OCI-LY7 (cell line): ENCODE measurements around the gene TSNAXIP1. TPM values are rescaled to one million over a fixed set of nuclear protein-coding genes. Genes with fewer than 3 reads are reported as not detected.

Experiments
- BruUV-seq: library from RNA; stranded (reverse); fragments of 400-500 nt; replicated peaks from 2 replicates; lab custom pipeline; 2021; lab: Mats Ljungman, UMichigan
- CTCF ChIA-PET: fragments of 300-600 bp; sonication (Branson Sonifier 250); formaldehyde crosslinking; loops from one replicate; lab custom pipeline; 2022; ENCODE audit warnings: antibody characterized with exemption; ENCODE audit not compliant: unreplicated experiment; lab: Charles Lee
- POLR2A ChIA-PET: fragments of 300-600 bp; sonication (Branson Sonifier 250); formaldehyde crosslinking; loops from one replicate; lab custom pipeline; 2022; ENCODE audit warnings: antibody characterized with exemption; lab: Charles Lee
- DNase-seq: peaks from one replicate; pipeline ENCODE4 v3.0.0-alpha.2; 2015; ENCODE audit warnings: low spot score
- H2AFZ ChIP-seq: fragments of 200-600 bp; sonication (generic), shearing (Covaris generic); 2 replicates; pipeline ENCODE4 v1.6.1; 2014; ENCODE audit warnings: mild to moderate bottlenecking, antibody characterized with exemption, low read length, moderate library complexity
- H3K27ac ChIP-seq: fragments of 200-600 bp; sonication (generic); 2 replicates; pipeline ENCODE4 v1.5.1; 2014; ENCODE audit warnings: mixed run types, low read depth, mild to moderate bottlenecking, moderate library complexity, low read length, inconsistent platforms; ENCODE audit not compliant: poor library complexity, severe bottlenecking
- H3K36me3 ChIP-seq: fragments of 200-600 bp; sonication (generic); 2 replicates; pipeline ENCODE4 v1.6.1; 2014; ENCODE audit warnings: mild to moderate bottlenecking, antibody characterized with exemption, low read length, moderate library complexity, mixed read lengths; ENCODE audit not compliant: insufficient read depth
- H3K4me1 ChIP-seq: fragments of 200-600 bp; sonication (generic); 2 replicates; pipeline ENCODE4 v1.5.1; 2014; ENCODE audit warnings: mild to moderate bottlenecking, low read length; ENCODE audit not compliant: insufficient read depth, poor library complexity, severe bottlenecking
- H3K4me2 ChIP-seq: fragments of 200-600 bp; sonication (generic); 2 replicates; pipeline ENCODE4 v1.6.1; 2014; ENCODE audit warnings: mild to moderate bottlenecking, low read length
- H3K4me3 ChIP-seq: fragments of 200-600 bp; sonication (generic); 2 replicates; pipeline ENCODE4 v1.5.1; 2014; ENCODE audit warnings: mild to moderate bottlenecking, low read depth, low read length; ENCODE audit not compliant: poor library complexity, severe bottlenecking
- H3K79me2 ChIP-seq: fragments of 200-600 bp; sonication (generic); 2 replicates; pipeline ENCODE4 v1.6.1; 2016; ENCODE audit warnings: low read depth, mild to moderate bottlenecking, low read length, moderate library complexity, mixed read lengths; ENCODE audit not compliant: insufficient read depth
- H3K9me2 ChIP-seq: fragments of 200-600 bp; sonication (generic); 2 replicates; pipeline ENCODE4 v1.6.1; 2016; ENCODE audit warnings: mild to moderate bottlenecking, low read length, mixed read lengths; ENCODE audit not compliant: insufficient read depth
- H3K9me3 ChIP-seq: fragments of 200-600 bp; sonication (generic); 2 replicates; pipeline ENCODE4 v1.6.1; 2014; ENCODE audit warnings: mild to moderate bottlenecking, mixed run types, low read length, mixed read lengths
- H4K20me1 ChIP-seq: fragments of 200-600 bp; sonication (generic); 2 replicates; pipeline ENCODE4 v1.6.1; 2014; ENCODE audit warnings: mild to moderate bottlenecking, antibody characterized with exemption, low read length, moderate library complexity, mixed read lengths; ENCODE audit not compliant: insufficient read depth
- CTCF ChIP-seq: fragments of 200-600 bp; sonication (generic); conservative IDR thresholded peaks from 2 replicates; pipeline ENCODE4 v1.5.1; 2014; ENCODE audit warnings: mild to moderate bottlenecking, antibody characterized with exemption, low read length, moderate library complexity, mixed read lengths
- EZH2phosphoT487 ChIP-seq: fragments of 200-600 bp; sonication (generic); IDR thresholded peaks from 2 replicates; pipeline ENCODE4 v1.6.1; 2018; ENCODE audit warnings: low read depth, borderline replicate concordance, mild to moderate bottlenecking, mixed run types, antibody characterized with exemption, low read length, moderate library complexity, mixed read lengths
- intact Hi-C: fragments of 100-400 bp; cut with micrococcal nuclease; formaldehyde crosslinking; loops from one replicate; pipeline ENCODE4 v1.10.0; 2022; ENCODE audit not compliant: unreplicated experiment
- total RNA-seq, 2 experiments: library from RNA; depleted of rRNA in 1 of 2; stranded (reverse); fragments of >200 nt in 1 of 2; shearing (Covaris generic) in 1 of 2; gene quantifications; 2 replicates each; pipeline ENCODE4 v1.2.3, GENCODE V29; 2014 to 2022

Gene TSNAXIP1
- total RNA-seq, 2 experiments from 2014 or later = 0.76 to 0.91 TPM

- no peak for TF ChIP-seq EZH2phosphoT487
- TF ChIP-seq CTCF = no peak
- Histone ChIP-seq H3K36me3 (no peaks in the 10 kb centered on the region), H3K79me2 (no peaks in the 10 kb centered on the region), H3K9me2 (no peaks in the 10 kb centered on the region), H2AFZ (no peak overlapping the region), H3K9me3 (no peaks in the 10 kb centered on the region), H3K4me1 (no peaks in the 10 kb centered on the region), H4K20me1 (no peaks in the 10 kb centered on the region), H3K4me2 (no peak overlapping the region), H3K27ac (no peak overlapping the region), H3K4me3 (no peak overlapping the region)
- CTCF ChIA-PET = interaction anchor here (0.6 to 0.9 kb wide), 3 partner anchors 17 to 264 kb away, joined by 3 to 5 read pairs (median 4); no protein-coding TSS in a partner anchor
- POLR2A ChIA-PET = interaction anchor here (0.6 to 0.7 kb wide), 2 partner anchors 13 to 49 kb away, joined by 3 read pairs; no protein-coding TSS in a partner anchor
- BruUV-seq = no TSS peak
- DNase-seq = no peak
- intact Hi-C loops = no loop called here
Measured at GRCh38 chr16:67820608-67821259, 14.0 kb downstream of the TSNAXIP1 start.

- CTCF ChIA-PET = interaction anchor here (0.6 kb wide), 1 partner anchor 31 kb away, joined by 4 read pairs; no protein-coding TSS in a partner anchor
- intact Hi-C loops = no loop called here
- no peak overlapping the region for H3K4me2 ChIP-seq
Measured at GRCh38 chr16:67822511-67822910, 15.8 kb downstream of the TSNAXIP1 start.

More at GRCh38 chr16:67822511-67822910, 15.8 kb downstream of the TSNAXIP1 start:
- Histone ChIP-seq H3K27ac (no peak overlapping the region), H3K9me2 (no peaks in the 10 kb centered on the region), H3K79me2 (no peaks in the 10 kb centered on the region), H2AFZ (no peak overlapping the region), H3K4me3 (no peak overlapping the region), H4K20me1 (no peaks in the 10 kb centered on the region), H3K36me3 (no peaks in the 10 kb centered on the region), H3K9me3 (no peaks in the 10 kb centered on the region), H3K4me1 (no peaks in the 10 kb centered on the region)
- TF ChIP-seq CTCF = no peak
- TF ChIP-seq EZH2phosphoT487 = no peak
- BruUV-seq = no TSS peak
- POLR2A ChIA-PET = no interaction called here
- DNase-seq = no peak
